ENCODE data around the gene IRX4. TPM values are rescaled to one million over a fixed set of nuclear protein-coding genes. Genes with fewer than 3 reads are reported as not detected.
A peak's percentile ranks its signal among the peaks of the same experiment; 100 is the strongest.

Gene IRX4
- not detected for total RNA-seq
- long read RNA-seq = 0 reads

DNA sequence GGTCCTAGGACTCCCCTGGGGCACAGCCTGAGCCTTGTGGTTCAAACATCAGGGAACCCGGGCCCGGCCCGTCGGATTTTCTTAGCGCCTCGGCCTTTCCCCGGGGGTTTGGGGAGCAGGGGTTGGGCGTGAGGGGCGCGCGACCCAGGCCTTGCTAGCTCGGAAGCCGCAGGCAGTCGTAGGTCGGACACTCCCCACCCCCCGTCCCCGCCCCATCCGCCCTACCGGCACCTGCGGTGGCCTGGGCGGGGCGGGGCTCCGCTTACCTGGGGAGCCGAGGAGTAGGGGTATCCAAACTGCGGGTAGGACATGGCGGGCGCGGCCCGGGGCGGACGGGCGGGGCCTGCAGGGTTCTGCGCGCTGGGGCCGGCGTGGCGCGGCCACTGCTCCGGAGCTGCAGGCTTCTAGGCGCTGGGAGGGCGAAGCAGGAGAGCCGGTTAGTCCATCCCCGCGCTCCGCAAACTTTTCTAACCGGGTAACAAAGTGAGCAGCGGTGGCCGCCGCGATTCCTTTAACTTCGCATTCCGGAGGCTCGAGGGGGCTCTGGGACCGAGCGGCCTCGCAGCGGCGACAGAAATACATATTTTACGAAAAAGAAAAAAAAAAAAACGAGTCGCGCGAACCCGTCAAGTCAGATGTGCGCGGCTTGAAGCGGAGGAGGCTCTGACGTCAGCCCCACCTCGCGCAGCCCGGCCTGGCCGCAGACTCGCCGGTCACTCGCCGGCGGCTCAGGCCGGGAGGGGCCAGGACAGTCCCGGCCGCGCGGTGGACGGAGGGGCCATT, at the start of gene IRX4:
Gene IRX4, minus strand, starts transcription at position 589 of the 783 bp plus-strand sequence. Its CDS starts 278 bp downstream, at position 311.
- no peak for DNase-seq (ENCODE audit: low spot score)

DNA sequence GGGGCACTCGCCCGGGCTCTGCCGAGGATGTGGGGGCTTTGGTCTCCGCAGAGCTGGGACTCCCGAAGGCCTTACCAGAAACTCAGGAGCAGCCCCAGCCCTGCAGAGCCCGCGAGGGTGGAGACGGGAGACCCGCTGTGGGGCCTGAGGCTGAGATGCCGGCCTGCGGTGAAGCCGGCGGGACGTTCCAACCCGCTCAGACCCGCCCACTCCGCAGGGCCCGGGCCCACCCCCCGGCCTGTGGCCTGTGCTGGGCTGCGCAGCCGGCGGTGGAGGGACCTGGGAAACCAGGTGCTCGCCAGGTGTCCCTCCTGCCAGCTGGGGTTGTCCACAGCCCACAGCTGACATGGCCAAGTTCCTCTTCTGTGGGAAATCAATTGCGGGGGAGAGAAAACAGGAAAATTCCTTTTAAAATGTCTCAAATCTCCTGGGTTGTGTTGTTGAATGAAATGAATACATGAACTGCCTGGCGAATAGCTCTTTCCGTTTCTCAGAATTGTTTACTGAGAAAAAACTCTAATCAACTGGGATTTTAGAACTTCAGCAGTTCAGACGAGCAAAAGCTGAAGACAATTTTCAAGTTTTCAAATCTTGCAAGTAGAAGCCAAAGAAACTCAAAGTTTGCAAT, 49.0 kb upstream of the IRX4 start:
- peak; percentile 88 for DNase-seq (ENCODE audit: low spot score)

DNA sequence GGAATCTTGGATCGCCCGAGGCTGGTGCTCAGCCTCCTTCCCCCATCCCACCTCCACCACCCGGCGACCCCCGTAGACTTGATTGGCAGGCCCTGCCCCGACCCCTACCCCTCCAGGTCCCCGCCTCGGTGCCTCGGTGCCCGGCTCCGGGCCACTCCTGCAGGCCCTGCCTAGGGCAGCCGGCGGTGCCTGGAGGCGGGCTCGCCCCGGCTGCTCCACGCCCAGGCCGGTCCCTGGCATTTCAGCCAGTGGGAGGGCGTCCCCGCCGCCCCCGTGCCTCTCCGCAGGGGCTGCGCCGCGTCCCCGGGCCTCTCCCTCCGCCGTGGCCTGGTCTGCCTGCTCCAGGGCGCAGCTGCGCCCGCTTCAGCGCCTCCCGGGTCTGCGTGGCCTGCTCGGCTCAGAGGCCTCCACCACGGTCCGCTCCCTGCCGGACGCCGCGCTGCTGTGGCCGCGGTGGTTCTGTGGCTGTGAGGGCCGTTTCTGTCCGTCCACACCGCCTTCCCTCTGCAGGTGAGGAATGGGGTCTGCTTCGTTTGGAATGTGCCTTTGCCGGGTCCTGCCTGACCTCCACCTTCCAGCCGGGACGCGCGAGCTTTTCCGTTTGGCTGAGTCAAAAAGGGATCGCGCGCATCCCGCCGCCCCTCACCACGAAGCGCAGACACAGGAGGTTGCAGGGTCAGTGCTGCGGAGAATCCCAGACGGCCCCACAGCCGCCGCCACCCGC, 48.3 kb upstream of the IRX4 start:
- DNase-seq (ENCODE audit: low spot score) = peak; percentile 88

DNA sequence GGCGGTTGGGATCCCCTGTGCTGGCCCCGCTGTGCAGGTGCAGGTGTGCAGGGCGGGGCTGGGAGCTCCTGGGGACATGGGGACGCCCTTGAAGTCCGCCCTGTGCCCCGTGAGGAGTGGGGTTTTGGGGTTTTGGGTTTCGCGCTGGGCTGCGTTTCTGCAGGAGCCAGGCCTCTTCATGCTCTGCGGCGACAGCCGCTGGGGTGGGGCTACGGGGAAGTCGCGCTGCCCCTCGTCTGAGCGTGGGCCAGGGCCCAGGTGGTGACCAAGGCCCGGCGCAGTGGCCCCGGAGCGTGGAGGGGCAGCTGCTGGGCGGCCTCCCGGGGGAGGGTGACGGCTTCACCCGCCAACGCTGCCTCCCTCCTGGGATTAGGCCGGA, 47.8 kb upstream of the IRX4 start:
- DNase-seq (ENCODE audit: low spot score) = peak; percentile 78

DNA sequence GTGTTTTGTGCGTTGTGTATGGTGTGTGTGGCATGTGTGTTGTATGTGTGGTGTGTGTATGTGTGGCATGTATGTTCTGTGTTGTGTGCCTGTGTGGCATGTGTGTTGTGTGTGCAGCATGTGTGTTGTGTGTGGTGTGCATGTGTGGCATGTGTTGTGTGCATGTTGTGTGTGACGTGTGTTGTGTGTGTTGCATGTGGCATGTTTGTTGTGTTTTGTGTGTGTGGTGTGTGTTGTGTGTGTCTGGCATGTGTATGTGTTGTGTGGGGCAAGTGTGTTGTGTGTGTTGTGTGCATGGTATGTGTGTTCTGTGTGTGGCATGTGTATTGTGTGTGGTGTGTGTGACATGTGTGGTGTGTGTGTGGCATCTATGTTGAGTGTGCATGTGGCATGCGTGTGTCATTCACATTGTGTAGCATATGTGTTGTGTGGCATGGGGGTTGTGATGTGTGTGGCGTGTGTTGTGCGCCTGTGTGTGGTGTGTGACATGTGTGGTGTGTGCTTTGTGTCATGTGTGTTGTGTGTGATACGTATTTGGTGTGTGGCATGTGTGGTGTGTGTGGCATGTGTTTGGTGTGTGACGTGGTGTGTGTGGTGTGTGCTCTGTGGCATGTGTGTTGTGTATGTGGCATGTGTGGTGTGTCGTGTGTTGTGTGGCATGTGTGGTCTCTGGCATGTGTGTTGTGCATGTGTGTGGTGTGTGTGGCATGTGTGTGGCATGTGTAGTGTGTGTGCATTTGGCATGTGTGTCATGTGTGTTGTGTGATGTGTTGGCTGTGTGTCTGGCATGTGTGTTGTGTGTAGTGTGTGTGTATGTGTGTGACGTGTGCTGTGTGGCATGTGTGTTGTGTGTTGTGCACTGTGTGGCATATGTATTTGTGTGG, 46.6 kb upstream of the IRX4 start:
- DNase-seq (ENCODE audit: low spot score) = no peak

DNA sequence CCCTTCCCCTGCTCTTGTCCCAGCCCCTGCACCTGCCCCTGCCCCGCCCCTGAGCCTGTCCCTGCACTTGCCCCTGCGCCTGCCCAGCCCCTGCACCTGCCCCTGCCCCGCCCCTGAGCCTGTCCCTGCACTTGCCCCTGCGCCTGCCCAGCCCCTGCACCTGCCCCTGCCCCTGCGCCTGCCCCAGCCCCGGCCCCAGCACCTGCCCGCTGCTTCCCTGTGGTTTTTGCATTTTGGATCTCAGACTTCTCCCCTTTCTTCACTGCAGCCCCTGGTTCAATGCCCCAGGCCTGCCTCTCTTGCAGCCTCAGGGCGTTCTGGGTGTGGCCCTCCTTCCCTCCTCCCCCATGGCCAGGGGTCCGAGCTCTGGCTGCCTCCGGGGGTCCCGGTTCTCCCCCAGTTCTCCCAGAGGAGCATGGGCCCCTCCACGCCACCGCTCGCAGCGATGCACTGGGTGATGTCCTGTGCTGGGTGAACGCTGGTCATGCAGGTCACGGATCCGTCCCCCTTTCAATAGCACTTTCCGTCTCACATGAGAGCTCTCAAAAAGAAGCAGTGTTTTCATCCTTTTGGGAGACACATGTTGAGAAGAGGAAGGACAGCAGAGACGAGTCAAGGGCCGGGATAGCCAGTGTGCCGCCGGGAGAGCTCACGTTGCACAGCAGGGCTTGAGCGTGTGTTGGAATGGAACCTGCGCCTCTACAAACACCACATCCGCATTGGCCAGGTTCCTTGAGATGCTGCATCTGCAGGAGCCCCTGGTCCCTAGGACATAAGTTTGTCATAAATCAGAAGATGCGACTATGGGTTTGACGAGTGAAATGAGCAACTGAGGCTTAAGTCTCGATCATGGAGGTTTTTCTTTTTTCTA, 44.0 kb upstream of the IRX4 start:
- DNase-seq (ENCODE audit: low spot score) = peak; percentile 62

DNA sequence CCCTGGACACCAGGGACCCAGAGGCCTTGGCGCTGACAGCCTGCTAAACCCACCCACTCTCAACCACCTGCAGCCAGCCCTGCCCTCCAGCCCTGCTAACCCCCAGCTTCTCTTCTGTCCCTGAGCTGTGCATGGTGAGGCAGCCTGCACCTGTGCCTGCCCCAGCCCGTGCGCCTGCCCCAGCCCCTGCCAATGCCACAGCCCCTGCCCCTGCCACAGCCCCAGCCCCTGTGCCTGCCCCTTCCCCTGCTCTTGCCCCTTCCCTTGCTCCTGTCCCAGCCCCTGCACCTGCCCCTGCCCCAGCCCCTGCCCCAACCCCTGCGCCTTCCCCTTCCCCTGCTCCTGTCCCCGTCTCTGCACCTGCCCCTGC, 43.3 kb upstream of the IRX4 start:
- DNase-seq (ENCODE audit: low spot score) = no peak

DNA sequence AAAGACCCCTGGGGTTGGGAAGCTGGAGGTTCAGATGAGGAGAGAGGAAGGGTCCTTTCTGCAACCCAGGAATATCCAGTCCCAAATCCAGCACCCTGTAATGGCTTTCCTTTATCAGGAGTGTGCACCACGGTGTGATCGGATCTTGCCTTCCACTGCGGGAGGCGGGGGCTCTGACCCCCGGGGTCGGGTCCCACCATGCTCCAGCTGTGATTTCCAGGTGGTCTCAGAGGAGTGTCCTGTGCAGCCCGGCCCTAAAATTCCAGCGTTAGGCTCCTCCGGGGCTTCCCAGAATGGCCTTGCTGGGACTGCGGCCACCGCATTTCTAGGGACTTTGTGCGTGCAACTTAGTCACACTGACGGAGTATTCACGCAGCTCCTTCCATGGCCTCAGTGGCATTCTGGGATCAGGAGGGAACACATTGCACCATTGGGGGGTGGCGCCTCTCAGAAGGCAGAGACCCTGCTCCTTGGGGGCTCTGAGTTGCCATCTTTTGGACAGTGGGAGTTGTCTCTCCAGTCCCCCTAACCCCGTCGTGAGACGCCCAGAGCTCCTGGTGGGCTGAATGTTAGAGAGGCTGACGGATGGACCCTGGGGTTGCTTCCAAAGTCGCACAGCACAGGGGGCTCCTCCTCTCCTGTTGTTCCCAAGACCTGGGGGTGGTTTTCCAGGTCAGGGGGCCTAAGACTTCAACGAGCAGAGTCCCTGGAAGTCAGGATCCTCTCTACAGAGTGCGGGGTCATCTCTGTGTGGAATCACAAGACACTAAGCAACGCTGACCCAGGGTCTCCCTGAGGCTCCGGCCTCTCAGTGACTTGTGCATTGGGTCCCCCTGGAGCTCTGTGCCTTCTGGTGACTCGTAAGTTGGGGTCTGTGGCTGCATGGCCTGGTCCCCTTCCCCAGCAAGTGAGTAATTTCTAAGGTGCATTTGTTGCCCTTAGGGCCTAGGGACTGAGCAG, 42.7 kb upstream of the IRX4 start:
- DNase-seq (ENCODE audit: low spot score) = peak; percentile 72

DNA sequence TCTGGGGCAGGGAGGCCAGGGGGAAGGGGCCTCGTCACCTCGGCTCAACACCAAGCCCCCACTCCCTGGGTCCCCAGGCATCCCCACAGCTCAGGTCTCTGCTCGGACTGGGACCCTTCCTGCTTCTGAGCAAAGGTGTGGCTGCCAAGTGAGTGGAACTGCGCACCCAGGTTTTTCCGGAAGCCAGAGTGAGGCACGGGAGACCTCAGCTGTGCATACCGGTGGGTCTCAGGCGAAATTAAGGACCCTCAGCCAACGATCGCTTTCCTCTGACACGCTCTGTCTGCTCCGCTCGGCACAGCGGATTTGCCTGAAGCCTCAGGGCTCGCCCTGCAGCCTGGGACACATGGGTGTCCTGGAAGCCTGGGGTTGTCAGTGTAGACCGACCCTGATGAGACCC, 41.0 kb upstream of the IRX4 start:
- peak; percentile 75 for DNase-seq (ENCODE audit: low spot score)

DNA sequence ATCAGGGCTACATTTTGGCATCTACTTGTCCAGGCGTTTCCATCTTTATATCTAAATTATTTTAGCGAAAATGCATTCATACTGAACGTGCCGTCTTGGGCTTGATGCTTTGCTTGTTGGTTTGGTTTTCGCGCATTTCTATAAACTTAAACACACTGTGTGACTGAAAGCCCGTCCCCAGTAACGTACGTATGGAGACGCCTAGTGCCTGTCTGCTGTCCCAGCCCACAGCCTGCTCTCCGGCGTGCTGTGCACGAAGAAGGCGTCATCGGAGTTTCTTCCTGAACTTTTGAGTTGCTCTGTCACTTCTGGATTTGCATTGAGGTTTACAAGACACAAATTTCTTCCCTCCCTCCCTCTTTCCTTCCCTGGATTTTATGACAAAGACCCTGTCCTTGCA, 40.6 kb upstream of the IRX4 start:
- DNase-seq (ENCODE audit: low spot score) = no peak

DNA sequence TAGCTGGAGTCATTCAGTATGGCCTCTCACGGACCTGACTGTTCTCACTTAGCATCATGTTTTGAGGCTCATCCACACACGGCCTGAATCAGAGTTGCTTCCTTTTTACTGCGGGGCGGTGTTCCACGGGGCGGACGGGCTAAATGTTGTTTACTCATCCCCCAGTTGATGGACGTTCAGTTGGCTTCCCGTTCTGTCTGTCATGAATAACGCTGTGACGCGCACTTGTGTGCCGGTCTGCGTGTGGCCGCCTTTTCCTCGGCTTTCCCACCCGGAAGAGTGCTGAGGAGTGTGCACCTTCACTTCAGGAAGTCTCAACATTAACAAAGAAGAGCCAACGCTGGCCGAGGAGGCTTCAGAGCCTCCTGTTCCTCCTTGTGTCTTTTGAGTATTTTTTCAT, 39.0 kb upstream of the IRX4 start:
- peak; percentile 85 for DNase-seq (ENCODE audit: low spot score)

DNA sequence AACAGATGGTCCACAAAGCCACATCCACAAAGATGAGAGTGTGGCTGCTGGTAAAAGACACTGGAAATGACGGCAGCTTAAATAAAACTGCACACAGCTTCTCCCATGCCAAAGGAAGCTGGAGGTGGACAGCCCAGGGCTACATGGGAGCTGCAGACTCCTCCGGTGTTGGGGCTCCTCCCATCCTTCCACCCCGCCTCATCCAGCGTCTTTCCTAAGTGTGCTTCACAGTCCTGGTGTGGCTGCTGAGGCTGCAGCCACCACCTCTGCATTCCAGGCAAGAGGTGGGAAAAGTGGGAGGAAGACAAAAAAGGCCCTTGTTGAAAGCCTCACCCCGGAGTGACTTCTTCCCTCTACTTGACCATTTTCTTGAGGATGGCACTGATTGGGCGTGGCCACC, 37.0 kb upstream of the IRX4 start:
- DNase-seq (ENCODE audit: low spot score) = peak; percentile 51

DNA sequence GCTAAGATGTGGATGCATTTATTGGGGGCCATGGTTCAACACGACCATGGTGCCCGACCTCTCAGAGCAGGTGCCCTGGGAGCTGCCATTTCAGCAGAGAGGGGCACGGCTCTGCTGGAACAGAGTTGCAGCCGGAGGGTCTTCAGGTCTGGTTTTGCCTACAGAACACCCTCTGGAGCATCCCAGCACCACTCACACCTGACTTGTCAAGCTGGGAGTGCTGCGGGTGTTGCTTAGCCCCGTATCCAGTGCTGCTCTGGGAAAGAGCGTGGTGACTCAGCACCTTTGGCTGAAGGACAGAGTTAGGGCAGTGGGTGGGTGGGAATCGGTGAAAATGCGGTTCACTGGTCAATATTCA, 36.5 kb upstream of the IRX4 start:
- DNase-seq (ENCODE audit: low spot score) = peak; percentile 57

DNA sequence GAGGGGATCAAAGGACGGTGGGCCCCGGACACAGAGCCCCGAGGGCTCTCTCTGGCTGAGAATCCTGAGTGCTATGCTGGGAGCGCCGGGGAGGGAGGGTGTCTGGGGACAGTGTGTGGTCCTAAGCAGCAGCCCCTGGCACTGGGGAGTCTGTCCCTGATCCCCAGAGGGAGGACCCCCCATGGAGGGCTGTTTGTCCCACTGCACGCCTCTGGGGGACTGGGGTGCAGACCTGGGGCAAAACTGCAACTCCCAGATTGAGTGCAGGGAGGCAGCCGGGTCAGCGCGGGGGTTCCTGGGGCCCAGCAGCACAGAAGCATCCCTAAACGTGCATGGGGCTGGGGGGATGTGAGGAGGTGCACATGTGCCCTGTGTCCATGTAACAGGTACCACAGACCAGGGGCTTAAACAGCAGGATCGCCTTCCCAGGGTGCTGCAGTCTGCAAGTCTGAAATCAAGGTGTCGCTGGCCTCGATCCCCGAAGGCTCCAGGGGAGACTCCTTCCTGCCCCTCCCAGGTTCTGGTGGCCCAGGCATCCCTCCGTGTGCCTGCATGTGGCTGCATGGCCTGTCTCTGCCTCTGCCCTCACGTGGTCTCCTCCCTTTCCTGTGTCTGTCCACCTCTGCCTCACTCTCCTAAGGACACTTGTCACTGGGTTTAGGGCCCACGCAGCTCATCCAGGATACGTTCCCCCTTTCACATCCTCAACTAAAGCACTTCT, 35.9 kb upstream of the IRX4 start:
- peak; percentile 65 for DNase-seq (ENCODE audit: low spot score)

DNA sequence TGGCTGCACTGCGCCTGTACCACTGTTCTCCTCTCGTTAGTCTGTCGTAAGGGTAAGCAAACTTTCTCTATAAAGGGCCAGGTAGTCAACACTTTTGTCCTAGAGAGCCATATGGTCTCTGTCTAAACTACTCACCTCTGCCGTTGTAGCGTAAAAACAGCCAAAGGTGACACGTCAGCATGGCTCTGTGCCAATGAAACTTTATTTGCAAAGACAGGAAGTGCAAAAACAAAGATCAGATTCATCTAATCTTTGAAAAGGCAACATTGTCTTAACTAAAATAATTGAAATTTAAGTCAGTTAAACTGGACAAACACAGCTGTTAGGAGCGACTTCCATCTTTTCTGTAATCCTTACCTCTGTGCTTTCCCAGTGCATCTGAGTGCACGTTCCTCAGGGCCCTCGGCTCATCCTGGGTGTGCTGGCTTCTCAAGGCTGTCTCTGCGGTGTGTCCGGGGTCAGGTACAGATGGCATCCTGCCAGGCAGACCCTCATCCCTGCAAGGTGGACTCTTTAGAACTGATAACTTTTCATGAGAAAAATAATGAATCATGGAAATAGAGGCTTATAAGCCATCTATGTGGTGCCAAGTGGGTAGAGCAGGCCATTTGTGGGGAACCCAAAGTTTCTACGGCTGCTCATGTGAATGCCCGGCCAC, 35.2 kb upstream of the IRX4 start:
- DNase-seq (ENCODE audit: low spot score) = peak; percentile 77

DNA sequence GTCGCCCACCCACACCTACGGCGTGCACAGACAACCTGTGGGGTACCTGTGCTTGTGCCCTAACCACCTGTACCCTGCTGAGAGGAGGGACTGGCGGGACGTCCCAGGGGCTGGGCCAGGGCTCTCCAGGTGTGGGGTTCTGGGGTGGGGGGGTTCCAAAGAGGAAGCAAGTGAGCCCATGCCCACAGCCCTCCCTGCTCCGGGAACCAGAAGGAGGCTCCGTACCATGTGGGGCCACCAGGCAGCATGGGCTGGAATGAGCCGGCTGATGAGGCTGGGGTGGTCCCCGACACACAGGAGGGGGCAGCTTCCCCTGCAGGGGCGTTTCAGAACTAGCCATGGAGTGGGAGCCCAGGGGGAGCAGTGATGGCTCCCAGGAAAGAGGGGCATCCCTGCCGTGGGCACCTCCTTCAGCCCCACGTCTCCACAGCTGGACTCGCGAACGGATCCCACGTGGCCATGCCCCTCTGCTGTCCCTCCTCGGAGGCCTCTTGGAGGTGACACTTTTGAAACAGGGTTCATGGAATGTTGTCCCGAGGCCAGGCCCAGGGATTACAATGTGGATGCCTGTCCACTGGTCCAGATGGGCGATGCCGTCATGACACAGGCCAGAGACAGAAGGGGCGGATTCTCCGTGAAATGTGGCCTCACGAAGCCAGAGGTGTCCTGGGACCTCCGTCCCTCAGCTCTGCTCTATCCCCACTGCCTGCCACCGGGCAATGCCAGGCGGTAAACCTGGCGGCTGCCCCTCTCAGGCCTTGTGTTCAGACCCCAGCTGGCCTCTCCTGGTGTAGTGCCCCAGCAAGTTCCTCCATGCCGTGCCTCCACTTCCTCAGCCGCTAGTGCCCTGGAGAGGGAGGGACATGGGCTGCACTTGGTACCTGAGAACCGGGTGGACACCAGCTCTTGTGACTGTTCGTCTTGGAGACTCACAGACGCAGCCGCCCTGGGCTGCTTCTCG, 33.6 kb upstream of the IRX4 start:
- peak; percentile 88 for DNase-seq (ENCODE audit: low spot score)

DNA sequence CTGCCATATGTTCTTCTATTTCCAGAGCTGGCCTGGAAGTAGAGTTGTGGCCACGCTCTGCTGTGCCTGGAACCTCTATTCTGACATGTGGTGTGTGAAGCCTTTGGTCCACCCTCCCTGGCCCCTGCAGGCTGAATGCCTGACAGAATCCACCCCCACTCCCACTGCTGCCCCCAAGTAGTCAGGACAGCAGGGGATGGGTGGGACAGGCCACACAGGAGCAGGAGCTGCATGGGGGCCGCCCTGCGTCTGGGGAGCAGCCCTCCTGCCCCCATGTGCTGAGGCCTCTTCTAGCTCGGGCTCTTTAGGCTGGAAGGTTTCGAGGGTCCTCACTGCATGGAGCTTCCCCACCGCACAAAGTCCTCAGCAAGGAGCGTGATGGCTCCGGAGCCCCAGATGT, 32.6 kb upstream of the IRX4 start:
- DNase-seq (ENCODE audit: low spot score) = peak; percentile 51
